ENCODE data around the gene FASTK.
"Not testable (repeated sequence)": the region's sequence is repeated elsewhere in the genome, so short reads cannot be mapped to it uniquely, and the experiment has no call there.

FASTK gene

GRCh38 chr7:151026771-151027727 lies 53.6 kb downstream of the FASTK start:
- DNase-seq = not testable (repeated sequence)

Measured in CD4-positive, alpha-beta T cell treated with Interleukin-4 for 1 hour (primary cell).